ENCODE results near the gene KHK. TPM values are rescaled to one million over a fixed set of nuclear protein-coding genes. Genes with fewer than 3 reads are reported as not detected.
A peak's percentile ranks its signal among the peaks of the same experiment; 100 is the strongest.

The KHK gene
- total and polyA plus RNA-seq, 9 of the 15 experiments (the other 6 are each of a cell fraction or from before 2014, with no cell fraction given), result 1.5 to 10.7 (median 5.2) TPM

DNA sequence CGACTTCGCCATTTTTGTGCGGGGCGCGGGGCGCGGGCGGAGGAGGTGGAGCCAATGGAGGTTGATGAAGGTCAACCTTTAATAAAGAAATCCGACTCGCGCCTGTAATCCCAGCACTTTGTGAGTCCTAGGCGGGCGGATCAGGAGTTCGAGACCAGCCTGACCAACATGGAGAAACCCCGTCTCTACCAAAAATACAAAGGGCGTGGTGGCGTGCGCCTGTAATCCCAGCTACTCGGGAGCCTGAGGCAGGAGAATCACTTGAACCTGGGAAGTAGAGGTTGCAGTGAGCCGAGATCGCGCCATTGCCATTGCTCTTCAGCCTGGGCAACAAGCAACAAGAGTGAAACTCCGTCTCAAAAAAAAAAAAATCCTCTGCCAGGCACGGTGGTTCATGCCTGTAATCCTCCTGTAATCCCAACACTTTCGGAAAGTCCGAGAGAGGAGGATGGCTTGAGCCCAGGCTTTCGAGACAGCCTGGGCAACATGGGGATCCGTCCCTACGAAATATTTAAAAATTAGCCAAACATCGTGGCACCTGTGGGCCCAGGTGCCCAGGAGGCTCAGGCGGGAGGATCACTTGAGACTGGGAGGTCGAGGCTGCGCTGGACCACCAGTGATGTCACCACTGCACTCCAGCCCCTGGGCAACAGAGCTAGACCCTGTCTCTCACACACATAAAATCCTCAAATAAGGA is 48.4 kb downstream of the KHK start (continued):
- TF ChIP-seq ETS1 (conservative IDR thresholded peaks at IDR 0.05; ENCODE audit: control insufficient read depth, low read depth, low read length) (no peak), ZNF134 (CRISPR knock-in tag; conservative IDR thresholded peaks at IDR 0.05) (no peak), KLF10 (CRISPR knock-in tag; IDR thresholded peaks at IDR 0.05) (no peak), BCLAF1 (IDR thresholded peaks at IDR 0.05; ENCODE audit: borderline replicate concordance in 1 of 2, control insufficient read depth in 1 of 2, low read depth in 2 of 2, low read length in 1 of 2) (no peak), RBM39 (optimal IDR thresholded peaks at IDR 0.05; ENCODE audit: low read depth, low read length) (no peak), STAT5B (CRISPR knock-in tag; IDR thresholded peaks at IDR 0.05) (no peak), SLC30A9 (CRISPR knock-in tag; IDR thresholded peaks at IDR 0.05) (no peak), TCF7 (IDR thresholded peaks at IDR 0.05; ENCODE audit: borderline replicate concordance) (no peak), LARP7 (IDR thresholded peaks at IDR 0.05) (0 out of 2 replicates have a peak, but pooled peaks have one; percentile 17), ZNF436 (CRISPR knock-in tag; IDR thresholded peaks at IDR 0.05) (no peak), SIN3B (IDR thresholded peaks at IDR 0.05; ENCODE audit: low read depth) (no peak), ARNT (IDR thresholded peaks at IDR 0.05) (0 out of 4 replicates have a peak, but pooled peaks of 1 of the 2 experiments have one; percentile 56), SIN3A (IDR thresholded peaks at IDR 0.05; ENCODE audit: borderline replicate concordance in 2 of 2, control insufficient read depth in 1 of 2, low read depth in 2 of 2, low read length in 2 of 2) (no peak), NR4A1 (CRISPR knock-in tag; IDR thresholded peaks at IDR 0.05) (no peak), NR4A1 (tag; IDR thresholded peaks at IDR 0.05) (peak; percentile 39; the same call in 1 of the 2 replicates)
- TF ChIP-seq, protein P1, sequence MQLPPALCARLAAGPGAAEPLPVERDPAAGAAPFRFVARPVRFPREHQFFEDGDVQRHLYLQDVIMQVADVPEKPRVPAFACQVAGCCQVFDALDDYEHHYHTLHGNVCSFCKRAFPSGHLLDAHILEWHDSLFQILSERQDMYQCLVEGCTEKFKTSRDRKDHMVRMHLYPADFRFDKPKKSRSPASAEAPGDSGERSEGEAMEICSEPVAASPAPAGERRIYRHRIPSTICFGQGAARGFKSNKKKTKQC (CRISPR knock-in tag; IDR thresholded peaks at IDR 0.05), result no peak
- TF ChIP-seq, protein P2, sequence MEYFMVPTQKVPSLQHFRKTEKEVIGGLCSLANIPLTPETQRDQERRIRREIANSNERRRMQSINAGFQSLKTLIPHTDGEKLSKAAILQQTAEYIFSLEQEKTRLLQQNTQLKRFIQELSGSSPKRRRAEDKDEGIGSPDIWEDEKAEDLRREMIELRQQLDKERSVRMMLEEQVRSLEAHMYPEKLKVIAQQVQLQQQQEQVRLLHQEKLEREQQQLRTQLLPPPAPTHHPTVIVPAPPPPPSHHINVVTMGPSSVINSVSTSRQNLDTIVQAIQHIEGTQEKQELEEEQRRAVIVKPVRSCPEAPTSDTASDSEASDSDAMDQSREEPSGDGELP (CRISPR knock-in tag; IDR thresholded peaks at IDR 0.05; ENCODE audit: borderline replicate concordance), result no peak
- TF ChIP-seq, protein P3, sequence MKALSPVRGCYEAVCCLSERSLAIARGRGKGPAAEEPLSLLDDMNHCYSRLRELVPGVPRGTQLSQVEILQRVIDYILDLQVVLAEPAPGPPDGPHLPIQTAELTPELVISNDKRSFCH (CRISPR knock-in tag; IDR thresholded peaks at IDR 0.05), result no peak
- TF ChIP-seq, protein P3 (tag; IDR thresholded peaks at IDR 0.05), result peak; percentile 19; the same call in 1 of the 2 replicates
- TF ChIP-seq, protein P4, sequence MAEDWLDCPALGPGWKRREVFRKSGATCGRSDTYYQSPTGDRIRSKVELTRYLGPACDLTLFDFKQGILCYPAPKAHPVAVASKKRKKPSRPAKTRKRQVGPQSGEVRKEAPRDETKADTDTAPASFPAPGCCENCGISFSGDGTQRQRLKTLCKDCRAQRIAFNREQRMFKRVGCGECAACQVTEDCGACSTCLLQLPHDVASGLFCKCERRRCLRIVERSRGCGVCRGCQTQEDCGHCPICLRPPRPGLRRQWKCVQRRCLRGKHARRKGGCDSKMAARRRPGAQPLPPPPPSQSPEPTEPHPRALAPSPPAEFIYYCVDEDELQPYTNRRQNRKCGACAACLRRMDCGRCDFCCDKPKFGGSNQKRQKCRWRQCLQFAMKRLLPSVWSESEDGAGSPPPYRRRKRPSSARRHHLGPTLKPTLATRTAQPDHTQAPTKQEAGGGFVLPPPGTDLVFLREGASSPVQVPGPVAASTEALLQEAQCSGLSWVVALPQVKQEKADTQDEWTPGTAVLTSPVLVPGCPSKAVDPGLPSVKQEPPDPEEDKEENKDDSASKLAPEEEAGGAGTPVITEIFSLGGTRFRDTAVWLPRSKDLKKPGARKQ (CRISPR knock-in tag; IDR thresholded peaks at IDR 0.05), result peak; percentile 82; the same call in 1 of the 2 replicates
